UCSD-AML1 (cell line): Measurements from ENCODE around the gene KDM3B.
A peak's percentile ranks its signal among the peaks of the same experiment; 100 is the strongest.

ENCODE experiments used
- DNase-seq: peaks from one replicate; lab custom pipeline; 2025; ENCODE audit not compliant: unreplicated experiment; lab: John Stamatoyannopoulos, UW

Gene KDM3B

DNA sequence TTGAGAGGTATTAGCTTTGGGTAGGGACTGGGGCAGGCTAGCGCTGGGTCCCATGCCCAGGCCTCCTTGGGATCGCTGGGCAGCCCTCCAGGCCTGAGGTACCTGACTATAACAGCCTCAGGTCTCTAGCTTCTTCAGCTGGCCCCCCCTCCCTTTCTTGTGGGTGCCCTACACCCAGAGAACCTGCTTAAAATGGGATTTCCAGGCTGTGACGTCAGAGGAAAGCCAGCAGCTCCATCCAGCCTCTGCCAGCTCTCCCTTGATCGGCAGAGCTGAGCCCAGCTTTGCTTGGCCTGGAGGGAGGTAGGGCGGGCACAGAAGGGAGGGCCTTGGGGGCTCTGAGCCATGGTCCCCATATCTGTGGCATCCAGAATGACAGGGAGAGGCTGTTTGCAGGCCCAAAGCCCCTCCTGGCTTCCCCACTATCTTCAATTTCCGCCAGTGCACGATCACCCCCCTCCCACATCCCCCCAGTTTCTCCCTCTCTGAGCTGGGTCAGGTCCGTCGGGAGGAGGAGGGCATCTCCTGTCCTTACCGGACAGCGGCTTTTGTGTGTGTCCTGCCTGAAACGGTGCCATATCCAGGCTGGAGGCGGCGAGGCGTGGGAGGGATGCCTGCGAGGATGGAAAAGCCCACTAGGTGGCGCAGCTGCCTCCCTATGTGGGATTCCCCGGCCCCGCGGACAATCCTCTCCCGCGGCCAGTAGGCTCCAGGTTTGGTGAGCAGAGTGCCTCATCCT lies 97.2 kb downstream of the KDM3B start:
- DNase-seq, result peak; percentile 87

DNA sequence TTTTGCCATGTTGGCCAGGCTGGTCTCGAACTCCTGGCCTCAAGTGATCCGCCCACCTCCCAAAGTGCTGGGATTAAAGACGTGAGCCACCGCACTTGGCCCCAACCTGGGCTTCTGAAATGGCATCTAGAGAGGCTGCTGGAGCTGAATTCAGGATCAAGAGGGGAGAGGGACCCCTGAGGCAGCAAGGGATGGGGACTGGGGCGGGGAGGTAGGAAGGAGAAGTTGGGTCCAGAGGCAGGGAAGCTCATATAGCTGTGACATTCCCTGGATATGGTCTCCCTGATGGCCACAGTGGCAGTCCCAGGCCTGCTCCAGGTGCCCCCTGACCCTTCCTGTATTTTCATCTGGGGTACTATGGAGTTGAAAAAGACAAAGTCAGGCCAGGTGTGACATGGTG lies 98.5 kb downstream of the KDM3B start:
- no peak for DNase-seq

DNA sequence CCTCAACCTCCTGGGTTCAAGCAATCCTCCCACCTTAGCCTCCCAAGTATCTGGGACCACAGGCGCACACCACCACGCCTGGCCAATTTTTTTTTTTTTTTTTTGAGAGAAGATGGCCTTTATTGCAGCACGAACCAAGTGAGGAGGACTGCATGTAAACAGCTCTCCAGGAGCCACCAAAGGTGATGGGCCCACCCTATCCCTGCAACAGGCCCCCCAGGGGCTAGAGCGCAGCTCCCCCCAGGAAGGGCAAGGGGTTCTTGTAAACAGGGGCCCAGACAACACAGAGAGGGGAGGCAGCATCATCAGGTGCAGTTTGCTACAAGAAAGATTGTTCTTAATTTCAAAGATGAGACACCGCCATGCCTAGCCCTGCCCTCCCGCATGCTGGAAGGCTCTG lies 100.2 kb downstream of the KDM3B start:
- DNase-seq, result no peak

DNA sequence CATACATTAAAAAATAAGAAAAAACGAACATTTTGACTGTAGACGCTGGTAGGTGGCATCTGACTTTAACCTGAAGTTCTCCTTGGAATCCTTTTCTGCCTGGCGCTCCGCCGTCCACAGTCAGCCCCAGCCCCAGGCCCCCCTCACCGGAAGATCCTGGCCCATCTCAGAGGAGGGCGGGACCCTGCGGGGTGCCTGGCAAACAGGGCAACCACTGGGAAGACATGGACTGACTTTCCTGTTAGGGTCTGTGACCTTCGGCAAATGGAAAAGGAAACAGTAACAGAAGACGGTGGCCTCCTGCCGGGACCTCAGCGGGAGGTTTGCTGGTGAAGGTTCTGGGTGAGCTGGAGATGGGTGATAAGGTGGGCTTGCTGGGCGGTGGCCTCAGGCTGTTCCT lies 101.1 kb downstream of the KDM3B start:
- no peak for DNase-seq

DNA sequence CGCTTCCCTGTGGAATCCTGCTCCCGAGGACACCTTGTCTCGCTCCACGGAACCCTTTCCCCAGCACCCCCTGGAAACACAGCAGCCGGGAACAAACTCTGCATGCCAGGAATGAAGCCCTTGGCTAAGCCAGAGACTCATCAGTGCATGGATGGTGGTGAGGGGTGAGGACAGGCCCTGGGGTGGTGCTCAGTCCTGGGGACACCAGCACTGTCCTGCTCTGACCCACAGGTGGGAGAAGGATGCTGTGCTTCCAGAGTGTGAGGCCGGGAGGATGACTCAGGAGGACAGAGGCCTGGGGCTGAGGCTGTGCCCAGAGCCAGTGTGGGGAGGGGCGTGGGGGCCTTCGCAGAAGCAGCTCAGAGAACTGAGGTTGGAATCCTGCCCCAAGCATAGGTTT lies 101.6 kb downstream of the KDM3B start:
- no peak for DNase-seq

DNA sequence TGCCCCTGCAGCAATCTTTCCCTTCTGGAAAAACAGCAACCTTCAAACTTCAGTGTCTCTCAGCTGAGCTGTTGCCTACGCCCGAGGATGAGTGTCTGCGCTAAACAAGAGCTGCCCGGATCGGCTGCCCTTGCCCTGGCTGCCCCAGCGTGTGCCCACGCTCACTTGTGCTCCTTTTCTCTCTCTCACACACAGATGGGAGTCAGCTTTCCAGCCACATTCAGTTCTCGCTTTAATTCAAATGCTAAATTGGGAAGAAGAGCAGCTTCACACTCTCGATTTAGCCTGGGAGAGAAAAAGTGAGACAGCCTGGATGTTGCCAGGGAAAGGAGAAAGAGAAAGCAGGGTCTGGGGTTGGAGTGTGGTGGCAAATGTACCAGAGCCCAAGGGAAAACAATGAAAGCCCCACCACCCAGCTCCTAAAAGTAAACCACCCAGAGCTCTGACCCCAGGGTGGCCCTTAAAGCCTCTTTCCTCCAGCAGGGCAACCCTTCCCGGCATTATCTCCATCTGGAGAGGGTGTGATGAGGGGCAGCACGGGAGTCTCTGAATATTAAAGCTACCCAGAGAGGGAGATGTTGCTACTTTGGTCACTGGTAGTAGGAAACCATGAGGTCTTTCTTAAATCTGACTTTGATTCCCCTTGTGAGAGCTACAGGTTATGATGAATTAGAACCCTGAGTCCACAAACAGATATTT lies 102.9 kb downstream of the KDM3B start:
- no peak for DNase-seq

DNA sequence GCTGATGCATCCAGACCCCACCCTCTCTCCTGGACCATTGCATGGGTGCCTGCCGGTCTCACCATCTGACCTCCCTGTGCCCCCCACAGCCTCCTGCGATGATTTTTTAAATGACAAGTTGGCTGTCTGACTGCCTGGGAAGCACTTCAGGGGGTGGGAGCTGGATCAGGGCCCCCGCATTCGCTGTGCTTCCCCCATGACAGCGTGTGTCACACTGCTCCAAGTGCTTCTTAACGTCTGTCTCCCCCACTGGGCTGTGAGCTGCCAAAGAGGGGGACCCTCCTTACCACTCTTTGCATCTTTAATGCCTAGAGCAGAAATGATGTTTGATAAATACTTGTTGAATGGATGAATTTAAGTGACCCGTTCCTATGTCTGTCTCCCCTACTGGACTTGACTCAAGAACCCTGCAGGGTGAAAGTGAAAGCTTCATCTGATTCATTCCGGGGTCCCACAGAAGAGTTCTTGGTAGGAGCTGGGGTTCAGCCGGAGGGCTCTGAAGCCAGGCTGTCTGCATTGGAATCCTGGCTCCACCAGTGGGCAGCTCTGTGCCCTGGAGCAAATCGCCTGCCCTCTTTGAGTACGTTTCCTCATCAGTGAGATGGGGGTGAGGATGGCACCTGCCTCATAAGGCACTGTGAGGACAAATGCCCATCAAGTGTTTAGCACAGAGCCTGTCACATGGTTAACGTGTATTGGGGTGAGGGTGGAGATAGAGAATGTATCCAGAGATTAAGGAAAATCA lies 105.2 kb downstream of the KDM3B start:
- DNase-seq, result peak; percentile 31

DNA sequence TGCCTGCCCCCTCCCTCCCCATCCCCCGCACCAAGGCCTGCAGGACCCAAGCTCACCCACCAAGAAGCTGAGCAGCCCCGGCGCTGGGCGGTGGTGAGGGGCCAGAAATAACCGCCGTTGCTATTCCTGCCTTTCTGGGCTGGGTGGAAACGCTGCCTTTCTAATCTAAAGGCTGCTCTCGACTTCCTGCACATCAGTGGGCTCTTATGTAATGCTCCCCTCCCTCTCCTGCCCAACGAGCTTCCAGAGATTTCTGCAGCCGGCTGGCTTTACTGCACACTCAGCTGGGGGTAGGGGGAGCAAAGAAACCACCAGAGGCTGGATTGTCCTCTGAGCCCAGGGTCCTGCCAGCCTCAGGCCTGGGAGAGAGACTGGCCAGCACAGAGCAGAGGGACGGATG lies 105.9 kb downstream of the KDM3B start:
- DNase-seq, result peak; percentile 58

DNA sequence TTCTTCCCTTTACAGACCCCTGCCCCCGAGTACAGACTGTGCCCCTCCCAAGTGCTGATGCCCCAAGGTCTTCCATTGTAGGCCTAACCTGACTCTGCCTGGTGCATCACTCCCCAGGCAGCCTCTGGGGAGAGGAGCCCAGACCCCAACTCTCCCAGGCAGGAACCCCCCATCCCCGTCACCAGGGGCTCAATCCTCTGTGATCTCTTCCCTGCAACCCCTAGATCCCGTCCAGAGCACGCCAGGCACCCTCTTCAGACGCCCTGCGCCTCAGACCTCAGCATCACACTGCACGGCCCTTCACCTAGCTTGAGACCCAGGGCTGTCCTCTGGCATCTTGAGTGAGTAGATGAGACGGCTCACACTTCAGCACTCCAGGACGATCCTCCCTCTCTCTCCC lies 106.4 kb downstream of the KDM3B start:
- no peak for DNase-seq

DNA sequence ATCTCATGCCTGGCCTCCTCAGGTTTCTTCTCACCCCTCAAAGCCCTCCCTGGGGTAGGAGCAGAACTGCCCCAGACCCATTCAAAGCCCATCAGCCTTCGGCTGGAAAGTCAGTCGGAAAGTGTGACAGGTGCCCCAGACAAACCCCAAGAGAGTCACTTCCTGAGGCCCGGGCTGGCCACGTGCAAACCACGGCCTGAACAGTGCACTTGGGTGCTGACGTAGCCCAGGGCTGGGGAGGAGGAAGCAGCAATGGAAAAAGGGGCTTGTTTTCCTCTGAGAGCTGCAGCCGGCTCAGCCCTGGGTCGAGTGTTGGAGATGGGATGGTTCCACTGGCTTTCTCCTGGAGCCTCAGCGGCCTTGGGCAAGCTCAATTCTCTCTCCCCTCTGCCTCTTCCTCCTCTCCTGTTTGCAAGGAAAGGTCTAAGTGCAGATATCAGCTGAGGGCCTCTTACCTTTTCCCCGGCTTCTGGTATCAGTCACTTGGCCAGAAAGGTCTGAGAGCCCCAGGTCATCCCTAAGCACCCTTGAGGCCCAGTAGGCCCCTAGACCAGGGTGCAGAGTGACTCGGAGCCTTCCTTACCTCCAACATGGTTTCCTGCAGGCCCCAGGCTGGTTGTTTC lies 106.9 kb downstream of the KDM3B start:
- DNase-seq, result peak; percentile 85

DNA sequence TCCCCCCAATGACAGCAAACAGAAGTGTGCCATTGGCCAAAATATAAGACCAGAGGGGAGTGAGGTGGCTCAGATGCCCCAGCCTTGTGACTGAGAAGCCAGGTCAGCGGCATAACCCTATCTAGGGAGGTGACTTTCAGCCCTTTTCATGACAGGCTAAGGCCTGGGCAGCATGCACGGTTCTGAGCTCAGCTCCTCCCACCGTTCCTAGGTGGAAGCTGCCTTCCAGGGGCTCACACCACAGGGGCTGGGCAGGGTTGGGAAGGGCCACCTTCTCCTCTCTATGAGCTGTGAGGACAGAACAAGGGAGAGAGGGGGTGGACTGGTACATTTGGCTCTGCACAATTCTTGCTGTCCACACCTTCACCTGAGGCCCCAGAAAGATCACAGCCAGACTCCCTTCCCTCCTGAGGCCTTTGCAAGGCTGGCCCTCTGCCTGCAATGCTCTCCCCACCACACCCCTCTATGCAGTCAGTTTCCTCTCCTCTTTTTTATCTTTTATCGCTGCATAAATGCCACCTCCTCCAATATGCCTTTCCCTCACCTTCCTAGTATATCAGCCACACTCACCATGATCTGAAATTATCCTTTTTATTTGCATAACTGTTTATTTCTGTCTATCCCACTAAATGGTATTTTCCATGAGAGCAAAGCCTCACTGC lies 107.7 kb downstream of the KDM3B start:
- DNase-seq, result no peak

DNA sequence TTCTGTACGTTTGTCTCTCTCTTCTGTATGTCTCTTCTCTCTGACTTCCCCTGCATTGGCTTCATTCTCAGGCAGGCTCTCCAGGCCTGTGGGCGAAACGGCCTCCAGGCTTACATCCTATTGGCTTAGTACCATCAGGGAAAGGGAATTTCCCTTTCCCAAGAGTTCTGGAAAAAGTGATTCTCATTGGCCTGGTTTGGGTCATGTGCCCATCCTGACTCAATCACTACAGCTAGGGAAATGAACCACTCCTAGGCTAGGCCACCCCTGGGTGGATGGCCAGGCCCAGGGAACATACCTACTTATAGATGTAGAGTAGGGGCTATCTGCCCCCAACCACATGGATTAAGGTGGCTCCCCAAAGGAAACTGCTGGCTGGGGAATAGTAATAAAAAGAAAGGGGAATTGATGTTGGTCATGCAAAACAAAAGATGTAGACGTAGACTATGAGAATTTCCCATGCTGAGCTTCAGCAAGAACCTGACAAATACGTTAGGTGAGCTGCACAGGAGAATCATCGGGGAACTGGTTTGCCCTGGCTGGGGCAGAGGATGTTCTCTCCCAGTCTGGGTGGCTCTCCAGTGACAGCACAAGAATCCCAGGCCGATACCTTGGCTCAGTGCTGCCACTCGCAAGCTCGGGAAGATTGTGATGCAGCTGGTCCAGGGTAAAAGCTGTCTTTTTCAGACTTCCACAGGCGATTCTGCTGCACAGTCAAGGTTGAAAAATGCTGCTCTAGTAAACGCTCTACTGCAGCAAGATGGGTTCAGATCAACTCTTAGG lies 109.0 kb downstream of the KDM3B start:
- DNase-seq, result no peak

DNA sequence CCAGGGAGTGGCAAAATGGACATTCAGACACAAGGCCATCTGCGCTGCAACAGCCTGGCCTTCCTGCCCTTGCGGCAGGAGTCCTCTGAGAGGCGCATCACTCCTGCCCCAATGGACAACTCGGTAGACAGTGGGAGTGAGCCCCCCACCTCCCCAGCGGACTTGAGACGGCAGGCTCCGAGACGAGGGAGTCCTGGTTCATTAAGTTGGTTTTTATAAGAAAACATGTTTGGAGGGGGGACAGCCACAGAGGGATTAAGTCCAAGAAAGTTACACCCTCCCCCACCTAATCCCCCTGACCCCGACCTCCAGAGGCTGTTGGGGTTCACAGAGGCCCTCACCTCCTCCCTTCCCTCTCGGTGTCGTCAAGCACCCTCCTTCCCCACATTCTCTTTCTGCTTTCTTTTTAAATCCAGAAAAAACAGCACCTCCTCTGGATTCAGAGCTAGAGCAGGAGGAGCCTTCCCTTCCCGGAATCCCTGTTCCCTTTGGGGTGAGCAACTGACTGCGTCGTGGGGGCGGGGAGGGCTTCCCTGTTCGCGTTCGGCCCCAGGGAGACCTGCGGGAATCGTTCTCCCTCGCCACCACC lies 111.0 kb downstream of the KDM3B start:
- no peak for DNase-seq

DNA sequence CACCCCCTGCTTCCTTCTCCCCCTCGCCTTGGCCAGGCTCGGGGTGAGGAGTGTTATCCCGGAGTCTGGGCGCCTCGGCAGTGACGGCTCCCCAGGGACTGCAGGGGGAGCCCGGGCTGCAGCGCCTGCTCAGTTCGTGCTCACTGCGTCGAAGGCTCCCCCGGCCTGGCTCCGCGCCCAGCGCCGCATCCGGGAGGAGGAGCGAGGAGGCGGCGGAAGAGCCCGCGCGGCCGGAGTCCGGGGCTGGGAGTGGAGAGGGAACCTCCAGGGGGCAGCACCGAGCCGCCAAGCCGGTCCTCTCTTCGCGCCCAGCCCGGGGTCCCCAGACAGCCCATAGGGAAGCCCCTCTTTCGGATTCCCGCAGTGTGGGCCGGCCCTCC lies 111.5 kb downstream of the KDM3B start:
- peak; percentile 98 for DNase-seq

DNA sequence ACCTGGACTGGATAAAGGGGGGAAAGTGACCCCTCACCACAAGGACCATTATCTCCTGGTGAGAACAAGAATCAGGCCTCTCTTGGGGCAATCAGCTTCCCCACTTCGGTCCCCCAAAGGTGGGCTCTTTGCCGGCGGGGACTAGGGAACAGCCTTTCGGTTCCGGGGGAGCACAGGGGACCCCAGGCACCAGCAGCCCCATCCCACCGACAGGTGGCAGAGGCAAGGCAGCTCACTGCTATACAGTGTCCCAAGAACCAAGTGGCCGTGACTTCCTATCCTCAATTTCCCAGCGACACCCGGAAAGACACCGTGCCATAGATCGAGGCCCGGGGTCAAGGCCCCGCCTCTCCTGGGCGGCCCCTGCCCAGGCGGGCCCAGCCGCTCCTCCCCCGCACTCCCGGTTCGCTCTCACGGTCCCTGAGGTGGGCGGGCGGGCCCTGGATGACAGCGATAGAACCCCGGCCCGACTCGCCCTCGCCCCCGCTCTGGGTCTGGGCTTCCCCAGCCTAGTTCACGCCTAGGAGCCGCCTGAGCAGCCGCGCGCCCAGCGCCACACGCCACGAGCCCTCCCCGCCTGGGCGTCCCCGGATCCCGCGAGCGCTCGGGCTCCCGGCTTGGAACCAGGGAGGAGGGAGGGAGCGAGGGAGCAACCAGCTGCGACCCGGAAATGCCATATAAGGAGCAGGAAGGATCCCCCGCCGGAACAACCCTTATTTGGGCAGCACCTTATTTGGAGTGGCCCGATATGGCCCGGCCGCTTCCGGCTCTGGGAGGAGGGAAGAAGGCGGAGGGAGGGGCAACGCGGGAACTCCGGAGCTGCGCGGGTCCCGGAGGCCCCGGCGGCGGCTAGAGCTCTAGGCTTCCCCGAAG lies 112.1 kb downstream of the KDM3B start:
- DNase-seq, result peak; percentile 96

DNA sequence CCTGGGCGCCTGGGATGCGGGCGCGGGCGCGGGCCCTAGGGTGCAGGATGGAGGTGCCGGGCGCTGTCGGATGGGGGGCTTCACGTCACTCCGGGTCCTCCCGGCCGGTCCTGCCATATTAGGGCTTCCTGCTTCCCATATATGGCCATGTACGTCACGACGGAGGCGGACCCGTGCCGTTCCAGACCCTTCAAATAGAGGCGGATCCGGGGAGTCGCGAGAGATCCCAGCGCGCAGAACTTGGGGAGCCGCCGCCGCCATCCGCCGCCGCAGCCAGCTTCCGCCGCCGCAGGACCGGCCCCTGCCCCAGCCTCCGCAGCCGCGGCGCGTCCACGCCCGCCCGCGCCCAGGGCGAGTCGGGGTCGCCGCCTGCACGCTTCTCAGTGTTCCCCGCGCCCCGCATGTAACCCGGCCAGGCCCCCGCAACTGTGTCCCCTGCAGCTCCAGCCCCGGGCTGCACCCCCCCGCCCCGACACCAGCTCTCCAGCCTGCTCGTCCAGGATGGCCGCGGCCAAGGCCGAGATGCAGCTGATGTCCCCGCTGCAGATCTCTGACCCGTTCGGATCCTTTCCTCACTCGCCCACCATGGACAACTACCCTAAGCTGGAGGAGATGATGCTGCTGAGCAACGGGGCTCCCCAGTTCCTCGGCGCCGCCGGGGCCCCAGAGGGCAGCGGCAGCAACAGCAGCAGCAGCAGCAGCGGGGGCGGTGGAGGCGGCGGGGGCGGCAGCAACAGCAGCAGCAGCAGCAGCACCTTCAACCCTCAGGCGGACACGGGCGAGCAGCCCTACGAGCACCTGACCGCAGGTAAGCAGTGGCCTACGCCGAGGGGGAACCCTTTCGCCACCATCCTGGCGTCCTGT lies 113.0 kb downstream of the KDM3B start, which contains the start of gene EGR1:
Gene EGR1, plus strand, starts transcription at position 219 of the 864 bp plus-strand sequence. Its CDS starts 283 bp downstream, at position 502.
- DNase-seq, result peak; percentile 96

DNA sequence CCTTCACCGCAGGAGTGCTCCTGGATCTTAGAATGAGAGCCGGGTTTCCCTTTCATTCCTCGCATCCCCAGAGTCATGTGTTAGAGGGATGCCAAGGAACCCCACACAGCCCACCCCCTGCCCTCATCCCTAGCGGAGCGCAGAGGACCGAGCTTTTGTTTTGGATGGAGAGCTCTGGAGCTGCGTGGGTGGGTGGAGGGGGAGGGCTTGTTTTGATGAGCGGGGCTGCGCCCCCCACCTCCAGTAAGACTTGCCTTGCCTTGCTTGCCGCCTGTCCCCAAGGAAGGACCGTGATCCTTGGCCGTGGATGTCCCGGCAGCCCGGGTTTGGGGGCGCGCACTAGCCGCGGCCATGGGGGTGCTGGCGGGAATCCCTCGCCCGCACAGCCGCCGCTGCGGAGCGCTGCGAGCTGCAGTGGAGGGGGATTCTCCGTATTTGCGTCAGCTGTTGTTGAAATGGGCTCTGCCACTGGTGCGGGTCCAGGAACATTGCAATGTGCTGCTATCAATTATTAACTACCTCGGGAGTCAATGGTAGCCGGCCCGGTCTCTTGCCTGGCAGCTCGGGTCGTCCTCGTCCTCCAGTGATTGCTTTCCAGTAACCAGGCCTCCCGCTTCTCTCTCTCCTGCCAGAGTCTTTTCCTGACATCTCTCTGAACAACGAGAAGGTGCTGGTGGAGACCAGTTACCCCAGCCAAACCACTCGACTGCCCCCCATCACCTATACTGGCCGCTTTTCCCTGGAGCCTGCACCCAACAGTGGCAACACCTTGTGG lies 113.8 kb downstream of the KDM3B start:
- no peak for DNase-seq
